GM19467 (cell line): ENCODE measurements around the gene IL19.
"Not testable (repeated sequence)": the region's sequence is repeated elsewhere in the genome, so short reads cannot be mapped to it uniquely, and the experiment has no call there.

Experiments
- ATAC-seq: cut with Tn5 transposase; IDR thresholded peaks from one replicate; pipeline ENCODE4 v1.9.1; 2021; ENCODE audit warnings: mild to moderate bottlenecking, moderate library complexity; ENCODE audit not compliant: unreplicated experiment

The IL19 gene

DNA sequence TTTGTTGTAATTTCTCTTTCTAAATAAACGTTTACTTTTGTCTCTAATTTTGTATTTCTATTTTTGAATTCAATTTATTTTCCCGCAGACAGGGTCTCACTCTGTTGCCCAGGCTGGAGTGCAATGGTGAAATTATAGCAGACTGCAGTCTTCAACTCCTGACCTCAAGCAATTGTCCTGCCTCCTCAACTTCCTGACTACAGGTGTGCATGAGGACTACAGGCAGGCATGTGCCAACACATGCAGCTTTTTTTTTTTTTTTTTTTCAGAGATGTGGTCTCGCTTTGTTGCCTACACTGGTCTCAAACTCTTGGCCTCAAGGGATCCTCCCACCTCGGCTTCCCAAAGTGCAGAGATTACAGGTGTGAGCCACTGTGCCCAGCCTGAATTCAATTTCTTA, 58.2 kb downstream of the IL19 start:
- no peak for ATAC-seq

GRCh38 chr1:206829282-206829681, 58.7 kb downstream of the IL19 start:
- no peak for ATAC-seq

- no peak for ATAC-seq
Observed at GRCh38 chr1:206829875-206830274, 59.3 kb downstream of the IL19 start.

GRCh38 chr1:206831650-206832049, 61.1 kb downstream of the IL19 start:
- ATAC-seq = no peak

DNA sequence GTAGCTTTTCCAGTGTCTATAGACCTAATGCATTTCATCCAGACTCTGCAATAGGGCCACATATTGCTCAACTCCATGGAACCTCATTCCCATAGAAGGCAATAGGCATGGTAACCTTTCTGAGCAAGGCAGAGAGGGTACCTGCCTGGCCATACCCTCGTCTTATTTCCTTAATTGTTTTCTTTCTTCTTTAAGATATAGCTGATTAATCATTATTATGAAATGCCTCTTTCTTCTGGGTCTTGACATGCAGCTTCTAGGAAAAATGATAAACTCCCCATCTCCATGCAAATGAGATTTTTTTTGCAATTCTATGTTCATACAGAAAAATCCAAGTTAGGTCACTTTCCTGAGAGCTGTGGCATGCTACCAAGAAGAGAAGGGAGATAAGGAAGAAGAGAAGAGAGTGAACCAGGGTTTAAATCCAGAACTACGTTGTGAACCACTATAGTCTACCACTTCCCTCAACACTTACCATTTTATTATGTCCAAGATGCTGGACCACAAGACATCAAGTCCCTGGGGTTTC, 61.8 kb downstream of the IL19 start:
- ATAC-seq = no peak

- no peak for ATAC-seq
Observed at GRCh38 chr1:206833106-206833680, 62.6 kb downstream of the IL19 start.

DNA sequence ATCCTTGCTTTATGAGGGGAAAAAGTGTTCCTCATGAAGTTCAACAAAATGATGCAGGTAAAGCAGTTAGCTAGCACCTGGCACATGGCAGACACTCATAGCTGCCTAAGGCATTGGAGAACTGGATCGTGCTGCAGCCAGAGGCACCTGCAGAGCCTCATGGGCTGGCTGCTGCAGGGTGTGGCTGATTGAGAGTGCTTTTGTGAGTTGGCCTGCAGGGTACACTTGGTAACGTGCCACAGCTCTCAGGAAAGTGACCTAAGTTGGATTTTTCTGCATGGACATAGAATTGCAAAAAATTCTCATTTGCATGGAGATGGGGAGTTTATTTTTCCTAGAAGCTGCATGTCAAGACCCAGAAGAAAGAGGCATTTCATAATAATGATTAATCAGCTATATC, 63.2 kb downstream of the IL19 start:
- ATAC-seq = no peak

GRCh38 chr1:206834217-206834616, 63.6 kb downstream of the IL19 start:
- no peak for ATAC-seq

GRCh38 chr1:206834711-206835110, 64.1 kb downstream of the IL19 start:
- ATAC-seq = no peak

- ATAC-seq = no peak
Observed at GRCh38 chr1:206835186-206835585, 64.6 kb downstream of the IL19 start.

DNA sequence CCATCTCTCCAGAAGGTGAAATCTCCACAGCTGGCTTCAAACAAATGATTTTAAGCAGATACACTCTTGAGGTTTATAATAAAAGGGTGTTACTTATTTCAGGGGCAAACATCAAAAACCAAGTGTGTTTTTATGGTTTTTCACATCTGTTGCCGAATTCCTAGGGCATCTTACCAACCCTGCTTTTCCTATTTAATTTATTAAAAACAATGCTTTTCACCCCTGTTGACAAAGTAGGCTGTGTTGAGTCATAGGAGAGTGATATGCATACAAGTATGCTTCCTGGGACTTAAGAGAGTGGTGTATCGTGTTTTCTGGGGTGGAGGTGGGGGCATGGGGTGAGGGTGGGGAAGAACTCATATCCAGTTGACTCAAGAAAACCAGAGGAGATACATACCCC, 65.5 kb downstream of the IL19 start:
- no peak for ATAC-seq

GRCh38 chr1:206839006-206839560, 68.5 kb downstream of the IL19 start:
- no peak for ATAC-seq

- no peak for ATAC-seq
Observed at GRCh38 chr1:206839857-206840256, 69.3 kb downstream of the IL19 start.

DNA sequence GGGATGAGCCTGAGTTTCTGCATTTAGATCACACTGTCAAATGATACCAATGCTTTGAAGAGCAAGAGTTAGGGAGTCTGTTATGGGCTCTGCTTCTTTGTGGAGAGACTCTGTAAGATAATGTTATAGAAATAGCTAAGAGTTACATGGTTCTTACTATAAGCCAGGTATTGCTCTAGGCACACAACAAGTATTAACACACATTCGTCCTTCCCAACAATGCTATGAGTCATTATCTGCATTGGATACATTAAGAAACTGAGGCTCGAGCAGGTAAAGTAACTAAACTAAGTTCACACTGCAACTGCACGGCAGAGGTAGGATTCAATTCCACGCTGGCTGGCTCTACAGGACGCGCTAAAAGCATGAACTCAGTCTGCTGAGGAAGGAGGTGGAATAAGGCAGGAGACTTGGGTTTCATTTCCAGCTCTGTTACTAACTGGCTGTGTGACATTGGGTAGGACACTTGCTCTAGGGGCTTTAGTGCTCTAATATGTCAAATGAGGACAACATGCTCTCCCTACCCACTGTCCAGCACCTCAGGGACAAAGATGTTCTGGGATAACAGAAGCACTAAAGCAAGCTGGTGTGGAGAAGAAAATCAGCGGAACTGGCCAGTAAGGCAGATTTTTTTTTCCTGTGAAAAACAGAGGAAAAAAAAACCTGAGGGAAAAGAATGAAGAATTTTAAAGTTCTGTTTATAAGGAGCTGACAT, 71.2 kb downstream of the IL19 start:
- no peak for ATAC-seq

DNA sequence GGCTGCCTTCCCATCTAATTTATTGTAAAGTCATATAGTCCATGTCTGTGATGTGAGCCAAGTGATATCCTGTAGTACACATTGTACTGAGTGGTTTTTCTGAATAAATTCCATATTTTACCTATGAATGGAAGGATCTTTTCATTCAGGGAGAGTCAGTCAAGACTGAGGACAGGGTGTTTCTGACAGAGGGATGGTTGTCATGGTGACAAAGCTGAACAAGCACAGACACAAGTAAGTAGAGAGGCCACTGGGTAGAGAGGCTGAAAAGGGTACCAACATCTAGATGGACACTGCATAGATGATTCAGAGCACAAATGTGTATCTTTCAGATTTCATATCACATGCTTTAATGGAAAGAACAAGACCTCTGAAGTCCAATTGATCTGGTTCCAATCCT, 72.3 kb downstream of the IL19 start:
- no peak for ATAC-seq

- no peak for ATAC-seq
Observed at GRCh38 chr1:206843626-206844025, 73.1 kb downstream of the IL19 start.

DNA sequence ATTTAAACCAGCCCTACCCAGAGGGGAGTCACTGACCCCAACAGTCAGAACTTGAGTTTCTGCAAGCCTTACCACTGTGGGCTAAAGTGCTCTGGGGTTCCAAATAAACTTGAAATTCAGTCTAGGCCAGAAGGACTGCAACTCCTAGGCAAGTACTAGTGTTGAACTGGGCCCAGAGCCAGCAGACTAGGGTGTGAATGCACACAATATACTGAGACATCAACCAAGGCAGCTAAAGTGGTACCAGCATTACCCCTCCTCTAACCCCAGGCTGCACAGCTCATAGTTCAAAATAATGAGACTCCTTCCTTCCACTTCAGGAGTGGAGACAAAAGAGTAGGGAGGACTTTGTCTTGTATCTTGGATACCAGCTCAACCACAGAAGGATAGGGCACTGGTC, 75.9 kb downstream of the IL19 start:
- no peak for ATAC-seq

GRCh38 chr1:206847337-206847834, 76.8 kb downstream of the IL19 start:
- no peak for ATAC-seq

GRCh38 chr1:206847946-206848345, 77.4 kb downstream of the IL19 start:
- ATAC-seq = no peak

- ATAC-seq = no peak
Observed at GRCh38 chr1:206850401-206850800, 79.8 kb downstream of the IL19 start.

GRCh38 chr1:206851341-206852010, 80.9 kb downstream of the IL19 start:
- no peak for ATAC-seq

DNA sequence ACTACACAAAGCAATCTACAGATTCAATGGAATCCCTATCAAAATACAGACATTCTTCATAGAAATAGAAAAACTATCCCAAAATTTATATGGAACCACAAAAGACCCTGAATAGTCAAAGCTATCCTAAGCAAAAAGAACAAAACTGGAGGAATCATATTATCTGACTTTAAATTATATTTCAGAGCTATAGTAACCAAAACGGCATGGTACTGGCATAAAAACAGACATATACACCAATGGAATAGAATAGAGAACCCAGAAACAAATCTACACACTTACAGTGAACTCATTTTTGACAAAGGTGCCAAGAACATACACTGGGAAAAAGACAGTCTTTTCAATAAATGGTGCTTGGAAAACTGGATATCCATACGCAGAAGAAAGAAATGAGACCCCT, 82.1 kb downstream of the IL19 start:
- ATAC-seq = not testable (repeated sequence)
